GM12892 (cell line): Measurements from ENCODE around the gene LDHB.

Experiments used
- POLR2A ChIP-seq: IDR thresholded peaks from 2 replicates; pipeline ENCODE4 v1.6.1; 2011; ENCODE audit warnings: low read depth, low read length, control low read depth
- POLR2AphosphoS5 ChIP-seq: IDR thresholded peaks from 2 replicates; pipeline ENCODE4 v1.6.1; 2011; ENCODE audit warnings: low read depth, low read length, control low read depth
- TAF1 ChIP-seq: IDR thresholded peaks from 2 replicates; pipeline ENCODE4 v1.6.1; 2011; ENCODE audit warnings: low read depth, mild to moderate bottlenecking, control low read depth, low read length, borderline replicate concordance

GRCh38 chr12:21694660-21695059 lies 37.0 kb upstream of the LDHB start:
- no peak for TF ChIP-seq POLR2A
- no peak for TF ChIP-seq POLR2AphosphoS5
- TF ChIP-seq TAF1, result no peak
